MM.1S (cell line): ENCODE results near the gene CACNA2D1.

Source experiments
- DNase-seq: peaks from one replicate; pipeline ENCODE4 v3.0.0-alpha.2; 2015
- H2AFZ ChIP-seq: fragments of 300-600 bp; sonication (generic); 2 replicates; pipeline ENCODE4 v1.6.0; 2016; ENCODE audit warnings: antibody characterized with exemption, low read length
- H3F3A ChIP-seq: fragments of 300-600 bp; sonication (generic); 2 replicates; pipeline ENCODE4 v1.6.1; 2016; ENCODE audit warnings: mild to moderate bottlenecking, antibody characterized with exemption, low read length, moderate library complexity, mixed read lengths; ENCODE audit not compliant: insufficient read depth
- H3K27ac ChIP-seq: fragments of 300-600 bp; sonication (generic); 2 replicates; pipeline ENCODE4 v1.5.1; 2016; ENCODE audit warnings: mild to moderate bottlenecking, low read length
- H3K27me3 ChIP-seq: fragments of 300-600 bp; sonication (generic); replicated peaks from 2 replicates; pipeline ENCODE4 v1.6.0; 2016; ENCODE audit warnings: low read length; ENCODE audit not compliant: insufficient read depth
- H3K36me3 ChIP-seq: fragments of 300-600 bp; sonication (generic); replicated peaks from 2 replicates; pipeline ENCODE4 v1.6.1; 2016; ENCODE audit warnings: mild to moderate bottlenecking, low read length, mixed read lengths; ENCODE audit not compliant: insufficient read depth
- H3K4me1 ChIP-seq: fragments of 300-600 bp; sonication (generic); 2 replicates; pipeline ENCODE4 v1.6.1; 2016; ENCODE audit warnings: low read length, mixed read lengths
- H3K4me2 ChIP-seq: fragments of 300-600 bp; sonication (generic); 2 replicates; pipeline ENCODE4 v1.6.0; 2016; ENCODE audit warnings: low read depth, low read length
- H3K4me3 ChIP-seq: fragments of 300-600 bp; sonication (generic); 2 replicates; pipeline ENCODE4 v1.5.1; 2016; ENCODE audit warnings: low read length, mixed read lengths
- H3K79me2 ChIP-seq: fragments of 300-600 bp; sonication (generic); 2 replicates; pipeline ENCODE4 v1.6.1; 2016; ENCODE audit warnings: mixed run types, low read length, mixed read lengths
- H3K9ac ChIP-seq: fragments of 300-600 bp; sonication (generic); 2 replicates; pipeline ENCODE4 v1.6.1; 2016; ENCODE audit warnings: low read length, mixed read lengths
- H3K9me2 ChIP-seq: fragments of 300-600 bp; sonication (generic); replicated peaks from 2 replicates; pipeline ENCODE4 v1.6.1; 2016; ENCODE audit warnings: mild to moderate bottlenecking, low read length, mixed read lengths; ENCODE audit not compliant: insufficient read depth
- H3K9me3 ChIP-seq: fragments of 300-600 bp; sonication (generic); replicated peaks from 2 replicates; pipeline ENCODE4 v1.6.1; 2016; ENCODE audit warnings: mild to moderate bottlenecking, low read length, mixed read lengths; ENCODE audit not compliant: insufficient read depth
- H4K20me1 ChIP-seq: fragments of 300-600 bp; sonication (generic); 2 replicates; pipeline ENCODE4 v1.6.1; 2016; ENCODE audit warnings: mild to moderate bottlenecking, low read length, moderate library complexity, mixed read lengths; ENCODE audit not compliant: insufficient read depth
- CTCF ChIP-seq: fragments of 300-600 bp; sonication (generic); IDR thresholded peaks from 2 replicates; pipeline ENCODE4 v1.5.1; 2016; ENCODE audit warnings: antibody characterized with exemption, low read length, mixed read lengths
- EZH2 ChIP-seq: fragments of 300-600 bp; sonication (generic); optimal IDR thresholded peaks from 2 replicates; pipeline ENCODE3; 2017; ENCODE audit warnings: low read depth, mild to moderate bottlenecking, antibody characterized with exemption, low read length, mixed read lengths
- EZH2phosphoT487 ChIP-seq: fragments of 300-600 bp; sonication (generic); IDR thresholded peaks from 2 replicates; pipeline ENCODE4 v1.6.1; 2018; ENCODE audit warnings: antibody characterized with exemption, low read length

CACNA2D1 gene

GRCh38 chr7:81926154-81926553, 517.4 kb downstream of the CACNA2D1 start:
- no peaks in the 10 kb centered on the region for H4K20me1 ChIP-seq
- no peaks in the 10 kb centered on the region for H3K36me3 ChIP-seq
- H3K9ac ChIP-seq, result no peak overlapping the region
- H3K27ac ChIP-seq, result no peak overlapping the region
- no peaks in the 10 kb centered on the region for H3K4me1 ChIP-seq
- H3K4me3 ChIP-seq, result no peak overlapping the region
- H3K79me2 ChIP-seq, result no peaks in the 10 kb centered on the region
- no peak overlapping the region for H3K4me2 ChIP-seq
- no peaks in the 10 kb centered on the region for H3K9me3 ChIP-seq
- DNase-seq, result no peak
- H3K9me2 ChIP-seq, result no peaks in the 10 kb centered on the region
- H3K27me3 ChIP-seq, result no peaks in the 10 kb centered on the region
- no peaks in the 10 kb centered on the region for H3F3A ChIP-seq
- no peak overlapping the region for H2AFZ ChIP-seq
- no peak for TF ChIP-seq EZH2phosphoT487

DNA sequence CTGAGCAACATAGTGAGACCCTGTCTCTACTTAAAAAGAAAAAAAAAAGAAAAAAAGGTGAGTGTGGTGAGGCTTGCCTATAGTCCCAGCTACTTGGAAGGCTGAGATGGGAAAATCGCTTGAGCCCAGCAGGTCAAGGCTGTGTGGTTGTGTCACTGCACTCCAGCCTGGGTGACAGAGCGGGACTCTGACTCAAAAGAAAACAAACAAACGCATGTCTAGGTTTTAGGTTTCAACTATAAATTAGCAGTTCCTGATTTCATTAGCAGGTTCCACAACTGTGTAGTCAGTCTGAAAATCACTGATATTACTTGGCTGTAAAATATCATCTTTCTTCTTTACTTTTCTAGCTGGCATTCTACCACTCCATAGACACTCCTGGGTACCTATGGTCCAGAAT, 518.0 kb downstream of the CACNA2D1 start:
- H3K4me1 ChIP-seq, result no peaks in the 10 kb centered on the region
- H3K9me3 ChIP-seq, result no peaks in the 10 kb centered on the region
- no peak overlapping the region for H3K4me3 ChIP-seq
- no peaks in the 10 kb centered on the region for H3K9me2 ChIP-seq
- no peaks in the 10 kb centered on the region for H3K79me2 ChIP-seq
- no peak overlapping the region for H3K27ac ChIP-seq
- no peaks in the 10 kb centered on the region for H3F3A ChIP-seq
- no peak overlapping the region for H2AFZ ChIP-seq
- no peaks in the 10 kb centered on the region for H4K20me1 ChIP-seq
- H3K36me3 ChIP-seq, result no peaks in the 10 kb centered on the region
- no peak overlapping the region for H3K9ac ChIP-seq
- H3K4me2 ChIP-seq, result no peak overlapping the region
- no peak for DNase-seq
- H3K27me3 ChIP-seq, result no peaks in the 10 kb centered on the region
- TF ChIP-seq CTCF (no peak), EZH2 (no peak), EZH2phosphoT487 (no peak)

- Histone ChIP-seq H3K4me3 (no peak overlapping the region), H3K36me3 (no peaks in the 10 kb centered on the region), H3K9me2 (no peaks in the 10 kb centered on the region), H3K4me1 (no peaks in the 10 kb centered on the region), H3K27ac (no peak overlapping the region), H3K27me3 (no peaks in the 10 kb centered on the region), H3F3A (no peaks in the 10 kb centered on the region), H3K9me3 (no peaks in the 10 kb centered on the region), H3K9ac (no peak overlapping the region), H3K79me2 (no peaks in the 10 kb centered on the region), H2AFZ (no peak overlapping the region), H4K20me1 (no peaks in the 10 kb centered on the region), H3K4me2 (no peak overlapping the region)
- TF ChIP-seq CTCF (no peak), EZH2 (no peak), EZH2phosphoT487 (no peak)
- DNase-seq, result no peak
Observed at GRCh38 chr7:81924494-81924893, 519.1 kb downstream of the CACNA2D1 start.

DNA sequence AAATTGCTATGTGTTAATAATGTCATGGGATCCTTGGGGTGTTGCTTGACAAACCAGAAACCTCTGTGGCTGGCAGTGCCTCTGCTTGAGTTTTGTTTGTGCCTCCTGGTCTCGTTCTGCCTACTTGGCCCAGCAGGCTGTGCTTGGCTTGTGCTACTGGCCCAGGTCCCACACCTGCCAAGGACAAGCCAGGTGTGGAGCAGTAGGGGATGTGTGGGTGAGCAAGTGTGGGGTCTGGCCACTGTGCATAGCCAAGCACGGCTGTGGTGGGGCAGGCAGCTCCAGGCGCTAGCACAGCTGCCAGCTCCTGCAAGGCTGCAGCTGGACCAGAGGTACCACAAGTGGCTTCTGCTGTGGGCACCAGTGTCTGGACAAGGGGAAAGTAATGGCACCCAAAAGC, 524.1 kb downstream of the CACNA2D1 start:
- Histone ChIP-seq H3K4me3 (no peak overlapping the region), H3K36me3 (no peaks in the 10 kb centered on the region), H3F3A (no peaks in the 10 kb centered on the region), H4K20me1 (no peaks in the 10 kb centered on the region), H3K9me3 (no peaks in the 10 kb centered on the region), H3K9me2 (no peaks in the 10 kb centered on the region), H3K4me2 (no peak overlapping the region), H3K9ac (no peak overlapping the region), H2AFZ (no peak overlapping the region), H3K27me3 (no peaks in the 10 kb centered on the region), H3K79me2 (no peaks in the 10 kb centered on the region), H3K27ac (no peak overlapping the region), H3K4me1 (no peaks in the 10 kb centered on the region)
- DNase-seq, result no peak
- TF ChIP-seq CTCF, result no peak
- no peak for TF ChIP-seq EZH2
